CD14-positive monocyte (primary cell): ENCODE results near the gene SPR. TPM values are rescaled to one million over a fixed set of nuclear protein-coding genes. Genes with fewer than 3 reads are reported as not detected.

Experiments
- DNase-seq, 3 donors: peaks; one replicate each; pipeline ENCODE4 v3.0.0-alpha.2; 2011 to 2022
- H2AFZ ChIP-seq: 2 replicates; pipeline ENCODE4 v1.6.0; 2012; ENCODE audit warnings: mild to moderate bottlenecking, low read depth, low read length, inconsistent platforms; ENCODE audit not compliant: insufficient read depth, poor library complexity, severe bottlenecking
- H3K27ac ChIP-seq, 2 donors: 1 replicate in 1 of 2; 2 replicates in 1 of 2; pipeline ENCODE4 v1.5.1; 2012 to 2013; ENCODE audit warnings: low read length in 2 of 2, control low read depth in 1 of 2, inconsistent platforms in 1 of 2, low read depth in 1 of 2, mild to moderate bottlenecking in 1 of 2
- H3K27me3 ChIP-seq, 2 donors: one replicate each; pipeline versions ENCODE4 v1.6.0 to v1.6.1; 2011 to 2013; ENCODE audit warnings: low read length in 2 of 2; ENCODE audit not compliant: control insufficient read depth in 2 of 2, insufficient read depth in 2 of 2
- H3K36me3 ChIP-seq, 2 donors: replicated peaks in 1 of 2; 1 replicate in 1 of 2; 2 replicates in 1 of 2; pipeline versions ENCODE4 v1.5.1 to v1.6.1; 2012 to 2013; ENCODE audit warnings: low read length in 2 of 2, control low read depth in 1 of 2, inconsistent platforms in 1 of 2, mild to moderate bottlenecking in 1 of 2; ENCODE audit not compliant: insufficient read depth in 2 of 2, control insufficient read depth in 1 of 2
- H3K4me1 ChIP-seq, 2 donors: 1 replicate in 1 of 2; 2 replicates in 1 of 2; pipeline versions ENCODE4 v1.5.1 to v1.6.1; 2012 to 2013; ENCODE audit warnings: low read length in 2 of 2, control low read depth in 1 of 2, inconsistent platforms in 1 of 2, mild to moderate bottlenecking in 1 of 2, moderate library complexity in 1 of 2; ENCODE audit not compliant: insufficient read depth in 2 of 2, control insufficient read depth in 1 of 2
- H3K4me2 ChIP-seq: replicated peaks from 2 replicates; pipeline ENCODE3; 2012; ENCODE audit warnings: low read length, moderate library complexity, mild to moderate bottlenecking; ENCODE audit not compliant: poor library complexity, severe bottlenecking; ENCODE audit errors: extremely low read depth
- H3K4me3 ChIP-seq, 3 experiments: fragments of 200-600 bp in 1 of 3; sonication (generic) in 1 of 3; replicated peaks in 1 of 3; 1 replicate in 2 of 3; 2 replicates in 1 of 3; pipeline ENCODE4 v1.5.1; 2011 to 2013; ENCODE audit warnings: low read length in 3 of 3, mild to moderate bottlenecking in 3 of 3, control low read depth in 2 of 3, low read depth in 2 of 3, inconsistent platforms in 1 of 3, moderate library complexity in 1 of 3
- H3K79me2 ChIP-seq: 2 replicates; pipeline ENCODE4 v1.6.0; 2012; ENCODE audit warnings: mild to moderate bottlenecking, control low read depth, inconsistent platforms, low read length, moderate library complexity; ENCODE audit not compliant: insufficient read depth
- H3K9ac ChIP-seq: 2 replicates; pipeline ENCODE4 v1.6.0; 2017; ENCODE audit warnings: low read length, mild to moderate bottlenecking; ENCODE audit not compliant: insufficient read depth, poor library complexity, severe bottlenecking
- H3K9me3 ChIP-seq, 2 donors: replicated peaks in 1 of 2; 1 replicate in 1 of 2; 2 replicates in 1 of 2; pipeline versions ENCODE4 v1.5.1 to v1.6.1; 2012 to 2013; ENCODE audit warnings: low read length in 2 of 2, control low read depth in 1 of 2; ENCODE audit not compliant: control insufficient read depth in 1 of 2, insufficient read depth in 1 of 2
- H4K20me1 ChIP-seq: 2 replicates; pipeline ENCODE4 v1.6.0; 2012; ENCODE audit warnings: mild to moderate bottlenecking, low read length, control low read depth, moderate library complexity; ENCODE audit not compliant: insufficient read depth
- H3K27ac Mint-ChIP-seq, 7 donors: one replicate each; pipeline ENCODE4 v1.8.0; 2020; ENCODE audit warnings: mild to moderate bottlenecking in 7 of 7, mixed read lengths in 7 of 7, moderate library complexity in 6 of 7, inconsistent platforms in 2 of 7
- H3K27me3 Mint-ChIP-seq, 3 donors: one replicate each; pipeline ENCODE4 v1.8.0; 2021 to 2022; ENCODE audit warnings: low read depth in 3 of 3, mild to moderate bottlenecking in 3 of 3, mixed read lengths in 3 of 3, moderate library complexity in 3 of 3, inconsistent platforms in 1 of 3
- H3K36me3 Mint-ChIP-seq, 2 donors: one replicate each; pipeline ENCODE4 v1.8.0; 2020; ENCODE audit warnings: mixed read lengths in 2 of 2, inconsistent platforms in 1 of 2, mild to moderate bottlenecking in 1 of 2
- H3K4me1 Mint-ChIP-seq: one replicate; pipeline ENCODE4 v1.8.0; 2020; ENCODE audit warnings: mild to moderate bottlenecking, mixed read lengths
- H3K4me3 Mint-ChIP-seq, 2 donors: one replicate each; pipeline ENCODE4 v1.8.0; 2020; ENCODE audit warnings: mild to moderate bottlenecking in 2 of 2, mixed read lengths in 2 of 2, moderate library complexity in 1 of 2
- H3K9me3 Mint-ChIP-seq, 7 donors: one replicate each; pipeline ENCODE4 v1.8.0; 2020 to 2022; ENCODE audit warnings: mixed read lengths in 7 of 7, mild to moderate bottlenecking in 6 of 7, moderate library complexity in 6 of 7, inconsistent platforms in 2 of 7
- WGBS: methylation state at CpG from one replicate; pipeline ENCODE4 v1.1.5; 2013; ENCODE audit warnings: missing lambda C conversion rate; ENCODE audit not compliant: insufficient coverage; 5-methylcytosine and 5-hydroxymethylcytosine counted together
- intact Hi-C, 2 donors: fragments of 100-400 bp; cut with micrococcal nuclease; formaldehyde crosslinking; loops; one replicate each; pipeline versions ENCODE4 v1.15.0 to v1.15.1; 2023
- polyA plus RNA-seq, 3 donors: library from polyadenylated mRNA; depleted of rRNA in 1 of 3; unstranded in 2 of 3; stranded (reverse) in 1 of 3; fragments of 300-500 nt in 2 of 3; fragments of >200 nt in 1 of 3; fragmentation: Illumina TruSeq in 2 of 3; gene quantifications; 1 replicate in 2 of 3; 2 replicates in 1 of 3; pipeline ENCODE4 v1.2.3, GENCODE V29; 2012 to 2021
- TF ChIP-seq, protein P1 (sequence below): fragments of 200-600 bp; IDR thresholded peaks from one replicate; pipeline ENCODE4 v1.8.0; 2022; ENCODE audit warnings: antibody characterized with exemption, mild to moderate bottlenecking

SPR gene
- polyA plus RNA-seq, 3 donors: 2.9 to 12.5 (median 7.6) TPM

GRCh38 chr2:72933207-72933606 is 46.0 kb downstream of the SPR start:
- no peaks in the 10 kb centered on the region for H3K4me1 Mint-ChIP-seq
- Histone ChIP-seq H3K4me2 (no peak overlapping the region), H4K20me1 (no peaks in the 10 kb centered on the region), H3K9me3 (no peaks in the 10 kb centered on the region), H3K27me3 (peaks cover 22 to 34% of the 10 kb centered on the region in 2 donors), H3K27ac (no peak overlapping the region), H3K4me3 (no peak overlapping the region), H3K4me1 (no peaks in the 10 kb centered on the region), H2AFZ (no peak overlapping the region), H3K79me2 (no peaks in the 10 kb centered on the region), H3K36me3 (no peaks in the 10 kb centered on the region), H3K9ac (no peak overlapping the region)
- no peak overlapping the region for H3K27ac Mint-ChIP-seq
- no peaks in the 10 kb centered on the region for H3K36me3 Mint-ChIP-seq
- 100% methylated on average over 3 of the region's 5 CpGs for WGBS
- intact Hi-C loops: no loop called here
- TF ChIP-seq, protein P1, sequence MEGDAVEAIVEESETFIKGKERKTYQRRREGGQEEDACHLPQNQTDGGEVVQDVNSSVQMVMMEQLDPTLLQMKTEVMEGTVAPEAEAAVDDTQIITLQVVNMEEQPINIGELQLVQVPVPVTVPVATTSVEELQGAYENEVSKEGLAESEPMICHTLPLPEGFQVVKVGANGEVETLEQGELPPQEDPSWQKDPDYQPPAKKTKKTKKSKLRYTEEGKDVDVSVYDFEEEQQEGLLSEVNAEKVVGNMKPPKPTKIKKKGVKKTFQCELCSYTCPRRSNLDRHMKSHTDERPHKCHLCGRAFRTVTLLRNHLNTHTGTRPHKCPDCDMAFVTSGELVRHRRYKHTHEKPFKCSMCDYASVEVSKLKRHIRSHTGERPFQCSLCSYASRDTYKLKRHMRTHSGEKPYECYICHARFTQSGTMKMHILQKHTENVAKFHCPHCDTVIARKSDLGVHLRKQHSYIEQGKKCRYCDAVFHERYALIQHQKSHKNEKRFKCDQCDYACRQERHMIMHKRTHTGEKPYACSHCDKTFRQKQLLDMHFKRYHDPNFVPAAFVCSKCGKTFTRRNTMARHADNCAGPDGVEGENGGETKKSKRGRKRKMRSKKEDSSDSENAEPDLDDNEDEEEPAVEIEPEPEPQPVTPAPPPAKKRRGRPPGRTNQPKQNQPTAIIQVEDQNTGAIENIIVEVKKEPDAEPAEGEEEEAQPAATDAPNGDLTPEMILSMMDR: no peak
- H3K9me3 Mint-ChIP-seq: no peaks in the 10 kb centered on the region
- peaks cover 12 to 22% (median 19%) of the 10 kb centered on the region in 3 donors for H3K27me3 Mint-ChIP-seq
- no peak overlapping the region for H3K4me3 Mint-ChIP-seq
- DNase-seq: no peak

DNA sequence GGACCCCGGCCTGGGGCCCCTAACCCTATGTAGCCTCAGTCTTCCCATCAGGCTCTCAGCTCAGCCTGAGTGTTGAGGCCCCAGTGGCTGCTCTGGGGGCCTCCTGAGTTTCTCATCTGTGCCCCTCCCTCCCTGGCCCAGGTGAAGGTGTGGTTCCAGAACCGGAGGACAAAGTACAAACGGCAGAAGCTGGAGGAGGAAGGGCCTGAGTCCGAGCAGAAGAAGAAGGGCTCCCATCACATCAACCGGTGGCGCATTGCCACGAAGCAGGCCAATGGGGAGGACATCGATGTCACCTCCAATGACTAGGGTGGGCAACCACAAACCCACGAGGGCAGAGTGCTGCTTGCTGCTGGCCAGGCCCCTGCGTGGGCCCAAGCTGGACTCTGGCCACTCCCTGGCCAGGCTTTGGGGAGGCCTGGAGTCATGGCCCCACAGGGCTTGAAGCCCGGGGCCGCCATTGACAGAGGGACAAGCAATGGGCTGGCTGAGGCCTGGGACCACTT is 46.5 kb downstream of the SPR start:
- Histone ChIP-seq H3K4me3 (no peak overlapping the region), H3K4me2 (no peak overlapping the region), H3K4me1 (no peaks in the 10 kb centered on the region), H3K9me3 (no peaks in the 10 kb centered on the region), H3K9ac (no peak overlapping the region), H3K27ac (no peak overlapping the region), H3K27me3 (peaks cover 17 to 29% of the 10 kb centered on the region in 2 donors), H4K20me1 (no peaks in the 10 kb centered on the region), H3K36me3 (no peaks in the 10 kb centered on the region), H3K79me2 (no peaks in the 10 kb centered on the region), H2AFZ (no peak overlapping the region)
- WGBS: 88% methylated on average over 9 of the region's 12 CpGs
- DNase-seq: no peak
- TF ChIP-seq, protein P1: no peak
- peaks cover 12 to 22% (median 19%) of the 10 kb centered on the region in 3 donors for H3K27me3 Mint-ChIP-seq
- H3K4me1 Mint-ChIP-seq: no peaks in the 10 kb centered on the region
- intact Hi-C loops: no loop called here
- H3K4me3 Mint-ChIP-seq: no peak overlapping the region
- peaks cover 0 to under 1% of the 10 kb centered on the region in 2 donors for H3K36me3 Mint-ChIP-seq
- H3K27ac Mint-ChIP-seq: no peak overlapping the region
- H3K9me3 Mint-ChIP-seq: no peaks in the 10 kb centered on the region
